NCI-H1048 (cell line): ENCODE results near the gene TCN2.
"Not testable (repeated sequence)": the region's sequence is repeated elsewhere in the genome, so short reads cannot be mapped to it uniquely, and the experiment has no call there.

ENCODE experiments used
- DNase-seq: peaks from one replicate; lab custom pipeline; 2025; lab: John Stamatoyannopoulos, UW

TCN2 gene

DNA sequence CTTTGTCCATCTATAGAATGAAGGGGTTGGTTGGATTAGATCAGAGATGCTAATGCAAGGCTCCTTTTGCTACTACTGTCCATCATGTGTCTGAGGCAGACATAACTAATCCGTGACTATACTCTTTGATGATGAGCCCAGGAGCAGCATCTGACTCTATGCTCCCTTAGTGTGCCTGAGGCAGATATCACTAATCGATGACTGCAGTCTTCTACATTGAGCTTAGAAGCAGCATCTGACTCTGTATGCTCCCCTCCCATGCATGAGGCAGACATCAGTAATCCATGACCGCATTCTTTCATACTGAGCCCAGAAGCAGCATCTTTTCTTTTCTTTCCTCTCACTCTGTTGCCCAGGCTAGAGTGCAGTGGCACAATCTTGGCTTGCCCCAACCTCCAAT is 4.2 kb downstream of the TCN2 start:
- DNase-seq, result no peak

DNA sequence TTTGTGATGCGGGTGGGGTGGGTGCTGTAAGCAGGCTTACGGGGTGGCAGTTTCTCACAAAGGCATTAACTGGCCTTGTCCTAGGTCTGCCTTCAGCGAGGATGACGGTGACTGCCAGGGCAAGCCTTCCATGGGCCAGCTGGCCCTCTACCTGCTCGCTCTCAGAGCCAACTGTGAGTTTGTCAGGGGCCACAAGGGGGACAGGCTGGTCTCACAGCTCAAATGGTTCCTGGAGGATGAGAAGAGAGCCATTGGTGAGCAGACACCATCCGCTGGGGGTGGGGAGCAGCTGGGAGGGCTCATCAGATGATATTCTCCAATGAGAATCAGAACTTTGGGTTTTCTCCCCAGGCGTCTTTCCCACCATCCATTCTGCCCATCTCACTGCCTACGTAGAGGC is 5.8 kb downstream of the TCN2 start:
- no peak for DNase-seq

DNA sequence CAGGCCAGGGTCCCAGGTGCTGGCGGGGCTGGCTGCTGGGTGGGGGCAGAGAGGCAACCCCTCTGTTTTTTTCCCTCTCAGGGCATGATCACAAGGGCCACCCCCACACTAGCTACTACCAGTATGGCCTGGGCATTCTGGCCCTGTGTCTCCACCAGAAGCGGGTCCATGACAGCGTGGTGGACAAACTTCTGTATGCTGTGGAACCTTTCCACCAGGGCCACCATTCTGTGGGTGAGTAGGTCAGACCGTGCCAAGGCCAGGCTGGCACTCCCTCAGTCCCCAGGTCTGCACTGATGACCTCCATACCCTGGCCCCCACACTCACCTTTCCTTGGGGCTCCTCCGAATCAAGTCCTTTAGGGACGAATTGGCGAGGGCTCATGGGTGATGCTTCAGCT is 7.3 kb downstream of the TCN2 start:
- no peak for DNase-seq

DNA sequence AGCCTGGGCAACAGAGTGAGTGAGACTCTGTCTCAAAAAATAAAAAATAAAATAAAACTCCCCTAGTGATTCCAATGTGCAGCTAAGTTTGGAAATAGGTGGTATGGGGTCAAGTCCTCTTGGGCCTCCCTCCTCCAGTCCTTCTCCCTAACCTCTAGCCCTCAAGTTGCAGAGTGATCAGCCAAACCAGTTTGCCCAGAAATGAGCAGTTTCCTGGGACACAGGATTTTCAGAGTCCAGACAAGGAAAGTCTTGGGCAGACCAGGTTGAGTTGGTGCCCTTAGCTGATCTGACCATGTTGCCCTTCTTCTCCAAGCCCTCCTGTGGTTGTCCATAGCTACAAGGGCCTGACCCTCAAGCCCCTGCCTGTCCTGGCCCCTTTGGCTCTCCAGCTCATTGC is 7.9 kb downstream of the TCN2 start:
- no peak for DNase-seq

DNA sequence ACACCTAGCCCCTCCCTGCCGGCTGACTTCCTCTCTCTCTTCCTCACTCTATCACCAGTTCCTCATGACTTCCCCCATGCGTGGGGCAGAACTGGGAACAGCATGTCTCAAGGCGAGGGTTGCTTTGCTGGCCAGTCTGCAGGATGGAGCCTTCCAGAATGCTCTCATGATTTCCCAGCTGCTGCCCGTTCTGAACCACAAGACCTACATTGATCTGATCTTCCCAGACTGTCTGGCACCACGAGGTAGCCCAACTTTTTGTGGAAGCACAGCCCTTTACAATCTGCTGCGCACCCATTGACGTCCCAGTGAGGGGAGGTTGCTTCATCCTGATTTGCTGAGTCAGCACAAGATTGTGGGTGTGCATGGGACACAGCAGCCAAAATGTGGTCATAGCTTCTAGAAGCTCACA is 8.6 kb downstream of the TCN2 start:
- DNase-seq, result no peak

DNA sequence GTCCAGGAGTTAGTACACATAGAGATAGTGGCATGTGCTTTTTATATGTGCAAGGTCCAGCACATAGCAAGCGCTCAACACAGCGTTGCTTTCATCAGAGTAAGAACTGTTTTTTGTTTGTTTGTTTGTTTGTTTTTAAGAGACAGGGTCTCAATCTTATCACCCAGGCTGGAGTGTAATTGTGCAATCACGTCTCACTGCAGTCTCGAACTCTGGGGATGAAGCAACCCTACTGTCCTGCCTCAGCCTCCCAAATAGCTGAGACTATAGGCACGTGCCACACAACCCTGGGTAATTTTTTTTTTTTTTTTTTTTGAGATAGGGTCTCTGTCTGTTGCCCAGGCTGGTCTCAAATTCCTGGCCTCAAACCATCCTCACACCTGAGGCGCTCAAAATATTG is 10.8 kb downstream of the TCN2 start:
- DNase-seq, result no peak

DNA sequence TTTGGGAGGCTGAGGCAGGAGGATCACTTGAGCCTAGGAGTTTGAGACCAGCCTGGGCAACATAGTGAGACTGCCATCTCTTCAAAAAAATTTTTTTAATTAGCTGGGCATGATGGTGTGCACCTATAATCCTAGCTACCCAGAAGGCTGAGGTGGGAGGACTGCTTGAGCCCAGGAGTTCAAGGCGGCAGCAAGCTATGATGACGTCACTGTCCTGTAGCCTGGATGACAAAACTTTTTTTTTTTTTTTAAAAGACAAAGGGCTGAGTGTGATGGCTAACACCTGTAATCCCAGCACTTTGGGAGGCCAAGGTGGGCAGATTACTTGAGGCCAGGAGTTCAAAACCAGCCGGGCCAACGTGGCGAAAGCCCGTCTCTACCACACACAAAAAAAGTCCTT is 12.9 kb downstream of the TCN2 start:
- not testable (repeated sequence) for DNase-seq

DNA sequence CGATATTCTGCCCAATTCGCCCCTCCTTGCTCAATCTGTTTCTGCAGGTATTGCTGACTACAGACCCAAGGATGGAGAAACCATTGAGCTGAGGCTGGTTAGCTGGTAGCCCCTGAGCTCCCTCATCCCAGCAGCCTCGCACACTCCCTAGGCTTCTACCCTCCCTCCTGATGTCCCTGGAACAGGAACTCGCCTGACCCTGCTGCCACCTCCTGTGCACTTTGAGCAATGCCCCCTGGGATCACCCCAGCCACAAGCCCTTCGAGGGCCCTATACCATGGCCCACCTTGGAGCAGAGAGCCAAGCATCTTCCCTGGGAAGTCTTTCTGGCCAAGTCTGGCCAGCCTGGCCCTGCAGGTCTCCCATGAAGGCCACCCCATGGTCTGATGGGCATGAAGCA is 19.4 kb downstream of the TCN2 start:
- DNase-seq, result no peak

DNA sequence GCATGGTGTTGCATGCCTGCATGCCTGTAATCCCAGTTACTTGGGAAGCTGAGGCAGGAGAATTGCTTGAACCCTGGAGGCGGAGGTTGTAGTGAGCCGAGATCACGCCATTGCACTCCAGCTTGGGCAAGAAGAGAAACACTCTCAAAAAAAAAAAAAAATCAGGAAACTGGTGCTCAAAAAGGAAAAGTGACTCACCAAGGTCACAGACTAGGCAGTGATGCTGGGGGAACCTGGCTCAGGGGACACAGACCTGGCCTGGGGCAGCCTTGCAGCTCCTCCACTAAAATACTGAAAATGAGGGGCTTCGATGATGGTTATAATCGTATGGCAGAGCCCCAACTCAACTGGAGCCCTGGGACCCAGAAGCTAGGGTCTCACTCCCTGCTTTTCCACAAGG is 20.5 kb downstream of the TCN2 start:
- no peak for DNase-seq

DNA sequence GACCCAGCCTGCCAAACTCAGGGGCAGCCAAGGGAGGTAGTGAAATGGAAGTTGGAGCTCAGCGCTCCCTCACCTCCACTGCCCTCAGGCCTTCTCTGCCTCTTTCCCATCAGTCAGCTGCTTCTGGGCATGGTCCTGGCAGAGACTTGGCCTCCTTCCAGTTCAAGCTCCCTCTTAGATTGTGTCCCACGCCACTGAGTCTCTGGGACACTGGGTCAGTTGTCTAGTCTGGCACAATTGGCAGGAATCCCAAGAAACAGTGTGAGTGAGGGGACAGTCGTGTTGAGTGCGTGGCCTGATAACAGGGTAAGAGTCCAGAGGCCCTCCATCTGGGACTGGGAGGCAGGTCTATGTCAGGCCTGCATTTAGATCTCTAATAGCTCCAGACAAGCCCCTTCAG is 21.5 kb downstream of the TCN2 start:
- no peak for DNase-seq

DNA sequence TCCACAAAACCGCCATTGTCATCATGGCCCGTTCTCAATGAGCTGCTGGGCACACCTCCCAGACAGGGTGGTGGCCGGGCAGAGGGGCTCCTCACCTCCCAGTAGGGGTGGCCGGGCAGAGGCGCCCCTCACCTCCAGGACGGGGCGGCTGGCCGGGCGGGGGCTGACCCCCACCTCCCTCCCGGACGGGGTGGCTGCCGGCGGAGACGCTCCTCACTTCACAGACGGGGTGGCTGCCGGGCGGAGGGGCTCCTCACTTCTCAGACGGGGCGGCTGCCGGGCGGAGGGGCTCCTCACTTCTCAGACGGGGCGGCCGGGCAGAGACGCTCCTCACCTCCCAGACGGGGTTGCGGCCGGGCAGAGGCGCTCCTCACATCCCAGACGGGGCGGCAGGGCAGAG is 24.5 kb downstream of the TCN2 start:
- not testable (repeated sequence) for DNase-seq

DNA sequence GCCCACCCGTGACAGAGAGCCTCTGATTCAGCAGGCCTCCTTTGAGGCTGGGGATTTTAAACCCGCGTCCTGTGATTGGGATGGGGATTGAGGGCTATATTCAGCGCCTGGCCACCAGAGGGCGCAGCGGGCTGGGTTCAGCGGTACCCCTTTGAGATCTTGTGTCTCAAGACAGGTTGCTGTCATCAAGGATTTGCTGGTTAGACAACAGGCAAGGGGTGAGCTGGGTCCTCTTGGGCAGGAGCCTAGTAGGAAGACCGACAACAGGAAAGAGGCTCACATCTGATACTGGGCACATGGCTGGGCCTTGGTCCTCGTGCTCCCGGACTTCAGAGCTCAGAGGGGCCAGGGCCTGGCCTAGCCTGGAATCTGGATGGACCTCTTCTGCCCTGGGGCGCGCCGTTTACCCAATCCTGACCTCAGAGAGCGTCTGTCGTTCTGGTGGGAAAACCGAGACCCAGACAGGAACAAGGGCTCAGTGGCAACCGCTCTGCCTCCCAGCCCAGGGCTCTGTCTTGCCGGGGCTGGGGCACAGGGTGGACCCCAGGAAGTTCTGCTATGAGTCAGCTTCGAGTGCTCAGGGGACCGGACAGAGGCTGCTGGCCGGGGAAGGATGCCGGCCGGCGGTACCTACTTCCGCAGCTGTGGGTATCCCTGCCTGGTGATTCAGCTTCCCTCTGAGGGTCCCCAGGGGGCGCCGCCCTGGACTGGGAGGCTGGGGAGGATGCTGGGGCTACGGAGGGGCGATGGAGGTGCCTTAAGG is 27.7 kb downstream of the TCN2 start:
- peak; percentile 67 for DNase-seq

DNA sequence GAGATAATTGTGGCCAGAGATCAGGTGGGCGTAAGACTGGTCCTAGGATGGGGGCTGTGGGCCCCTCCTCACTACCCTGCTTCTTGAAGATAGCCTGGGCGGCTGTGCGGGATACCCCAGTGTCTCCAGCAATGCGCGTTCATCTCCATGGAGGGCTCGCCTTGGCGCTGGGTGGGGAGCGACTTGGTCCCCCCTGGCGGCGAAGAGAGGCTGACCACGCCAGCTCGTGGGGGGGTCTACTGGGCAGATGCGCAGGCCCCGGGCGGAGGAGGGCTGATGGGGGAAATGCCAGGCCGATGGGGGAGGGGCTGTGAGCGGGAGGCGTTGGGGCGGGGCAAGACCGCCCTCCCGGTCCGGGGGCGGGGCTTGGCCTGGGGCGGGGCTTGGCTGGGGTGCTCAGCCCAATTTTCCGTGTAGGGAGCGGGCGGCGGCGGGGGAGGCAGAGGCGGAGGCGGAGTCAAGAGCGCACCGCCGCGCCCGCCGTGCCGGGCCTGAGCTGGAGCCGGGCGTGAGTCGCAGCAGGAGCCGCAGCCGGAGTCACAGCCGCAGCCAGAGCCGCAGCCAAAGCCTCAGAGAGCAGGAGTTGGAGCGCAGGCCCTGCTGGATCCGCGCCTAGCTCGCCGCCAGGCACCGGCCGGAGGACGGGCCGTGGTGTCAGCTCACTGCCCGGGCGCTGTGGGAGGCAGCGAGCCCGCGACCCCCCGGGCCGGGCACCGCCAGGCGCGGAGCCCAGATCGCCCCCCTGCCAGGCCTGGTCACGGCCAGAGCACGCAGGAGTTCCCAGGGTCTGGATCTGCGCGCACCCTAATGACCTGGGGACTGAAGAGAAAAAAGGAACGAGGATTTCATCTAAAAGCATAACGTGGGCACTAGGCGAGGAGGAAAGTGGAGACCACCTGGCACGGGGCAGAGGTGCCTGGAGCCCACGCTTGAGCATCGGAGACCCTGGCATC is 28.6 kb downstream of the TCN2 start, which contains the start of gene SLC35E4:
TSS of gene SLC35E4 (plus strand) at position 509 of the 953 bp plus-strand sequence. CDS start 670 bp downstream, outside the sequence.
- peak; percentile 84 for DNase-seq

DNA sequence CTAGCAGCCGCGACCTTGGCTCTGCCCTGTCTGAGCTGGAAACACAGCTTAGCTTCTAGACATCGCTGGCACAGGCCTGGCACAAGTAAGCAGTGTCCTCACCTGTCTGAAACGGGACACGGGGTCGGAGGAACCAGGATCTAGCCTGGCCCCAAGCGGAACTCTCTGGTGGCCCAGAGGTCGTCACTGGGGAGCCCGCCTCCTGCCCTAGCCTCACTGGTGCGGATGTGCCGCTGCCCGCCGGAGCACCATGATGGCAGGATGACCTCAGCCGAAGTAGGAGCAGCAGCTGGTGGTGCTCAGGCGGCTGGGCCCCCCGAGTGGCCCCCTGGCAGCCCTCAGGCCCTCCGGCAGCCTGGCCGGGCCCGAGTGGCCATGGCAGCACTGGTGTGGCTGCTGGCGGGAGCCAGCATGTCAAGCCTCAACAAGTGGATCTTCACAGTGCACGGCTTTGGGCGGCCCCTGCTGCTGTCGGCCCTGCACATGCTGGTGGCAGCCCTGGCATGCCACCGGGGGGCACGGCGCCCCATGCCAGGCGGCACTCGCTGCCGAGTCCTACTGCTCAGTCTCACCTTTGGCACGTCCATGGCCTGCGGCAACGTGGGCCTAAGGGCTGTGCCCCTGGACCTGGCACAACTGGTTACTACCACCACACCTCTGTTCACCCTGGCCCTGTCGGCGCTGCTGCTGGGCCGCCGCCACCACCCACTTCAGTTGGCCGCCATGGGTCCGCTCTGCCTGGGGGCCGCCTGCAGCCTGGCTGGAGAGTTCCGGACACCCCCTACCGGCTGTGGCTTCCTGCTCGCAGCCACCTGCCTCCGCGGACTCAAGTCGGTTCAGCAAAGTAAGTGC is 29.5 kb downstream of the TCN2 start:
- no peak for DNase-seq

DNA sequence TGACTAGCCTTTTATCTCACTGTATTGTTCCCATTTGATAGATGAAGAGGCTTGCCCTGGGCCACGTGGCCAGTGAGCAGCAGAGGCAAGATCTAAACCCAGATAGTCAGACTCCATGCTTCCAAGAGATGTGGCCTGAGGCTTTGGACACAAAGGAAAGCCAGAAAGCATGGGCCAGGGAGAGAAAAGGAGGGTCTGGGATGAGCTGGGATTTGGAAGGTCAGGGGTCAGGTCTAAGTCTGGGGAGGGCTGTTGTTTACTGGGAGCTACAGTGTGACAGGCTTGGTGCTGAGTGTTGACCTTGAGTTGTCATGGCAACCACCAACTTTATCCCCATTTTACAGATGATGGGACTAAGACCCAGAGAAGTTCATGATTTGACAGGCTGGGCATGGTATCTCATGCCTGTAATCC is 30.7 kb downstream of the TCN2 start:
- DNase-seq, result no peak

DNA sequence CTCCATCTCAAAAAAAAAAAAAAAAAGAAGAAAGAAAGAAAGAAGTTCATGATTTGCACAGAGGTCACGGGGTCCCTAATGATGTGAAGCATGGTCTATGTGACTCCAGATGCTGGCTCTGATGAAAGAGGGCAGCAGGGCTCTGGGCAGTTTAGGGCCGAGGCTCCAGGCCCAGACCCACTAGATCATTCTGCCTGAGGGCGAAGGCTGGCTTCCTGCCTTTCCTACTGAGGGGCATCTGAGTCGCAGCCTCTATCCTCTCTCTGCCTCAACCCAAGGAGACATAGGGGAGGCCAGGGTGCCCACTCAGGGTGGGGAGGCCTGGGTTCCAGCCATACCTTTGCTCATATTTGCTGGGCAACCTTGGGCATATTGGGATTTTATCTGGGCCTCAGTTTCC is 33.4 kb downstream of the TCN2 start:
- DNase-seq, result no peak

DNA sequence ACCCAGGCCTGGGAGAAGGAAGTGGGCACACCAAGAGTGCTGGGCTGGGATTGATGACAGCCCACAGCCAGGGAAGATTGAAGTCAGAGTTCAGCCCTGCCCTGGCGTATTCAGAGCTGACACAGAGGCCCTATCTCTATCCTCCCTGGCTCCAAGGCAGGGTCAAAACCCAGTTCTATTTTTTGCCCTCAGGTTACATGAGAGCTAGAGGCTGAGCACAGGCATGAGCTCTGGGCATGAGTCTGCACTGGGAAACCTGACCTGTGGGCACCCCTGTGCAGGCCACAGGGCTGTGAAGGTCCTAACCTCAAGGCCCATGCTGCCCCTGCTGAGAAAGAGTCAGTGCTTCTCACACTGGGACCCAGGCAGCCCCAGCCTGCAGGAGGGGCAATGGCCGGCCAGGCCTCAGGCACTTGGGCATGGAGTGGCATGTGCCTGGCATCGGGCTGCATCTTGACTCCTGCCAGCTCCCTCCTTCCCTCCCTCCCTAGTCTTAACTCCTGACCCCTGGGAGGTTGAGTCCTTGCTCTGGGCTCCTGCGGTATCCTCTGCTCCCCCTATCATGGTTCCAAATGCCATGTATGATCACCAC is 34.0 kb downstream of the TCN2 start:
- no peak for DNase-seq

DNA sequence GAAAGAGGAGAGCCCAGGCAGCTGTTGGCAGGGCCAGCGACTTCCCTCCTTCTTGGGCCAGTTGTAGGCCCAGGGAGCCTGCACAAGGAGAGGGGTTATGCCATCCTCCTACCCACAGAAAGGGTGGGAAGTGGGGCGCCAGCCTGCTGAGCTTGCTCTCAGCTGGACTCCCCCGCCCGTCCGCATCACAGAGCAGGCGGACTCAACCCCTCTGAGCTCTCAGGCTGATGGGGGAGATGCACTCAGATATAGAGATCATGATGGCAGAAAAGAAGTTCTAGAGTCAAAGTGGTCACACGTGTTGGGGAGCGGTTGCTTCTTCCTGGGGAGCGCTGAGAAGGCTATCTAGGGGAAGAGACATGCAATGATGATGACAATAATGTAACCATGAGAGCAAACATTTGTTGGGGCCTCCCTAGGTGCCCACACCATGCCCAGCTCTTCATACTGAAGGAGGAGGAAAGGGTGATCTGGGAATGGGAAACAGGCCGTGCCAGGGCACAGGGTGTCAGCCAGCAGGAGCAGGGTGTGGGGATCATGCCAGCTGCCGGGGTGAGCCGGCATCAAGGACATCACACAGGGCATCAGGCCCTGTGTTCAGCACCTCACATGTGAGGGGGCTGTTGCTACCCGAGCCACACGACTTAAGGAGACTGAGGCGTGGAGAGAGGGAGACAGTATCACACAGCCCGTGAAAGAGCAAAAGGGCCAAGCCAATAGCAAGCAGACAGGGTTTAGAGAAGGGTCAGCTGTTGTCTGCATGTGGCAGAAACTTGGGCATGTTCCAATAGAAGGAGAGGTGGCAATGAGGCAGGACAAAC is 36.3 kb downstream of the TCN2 start:
- no peak for DNase-seq

DNA sequence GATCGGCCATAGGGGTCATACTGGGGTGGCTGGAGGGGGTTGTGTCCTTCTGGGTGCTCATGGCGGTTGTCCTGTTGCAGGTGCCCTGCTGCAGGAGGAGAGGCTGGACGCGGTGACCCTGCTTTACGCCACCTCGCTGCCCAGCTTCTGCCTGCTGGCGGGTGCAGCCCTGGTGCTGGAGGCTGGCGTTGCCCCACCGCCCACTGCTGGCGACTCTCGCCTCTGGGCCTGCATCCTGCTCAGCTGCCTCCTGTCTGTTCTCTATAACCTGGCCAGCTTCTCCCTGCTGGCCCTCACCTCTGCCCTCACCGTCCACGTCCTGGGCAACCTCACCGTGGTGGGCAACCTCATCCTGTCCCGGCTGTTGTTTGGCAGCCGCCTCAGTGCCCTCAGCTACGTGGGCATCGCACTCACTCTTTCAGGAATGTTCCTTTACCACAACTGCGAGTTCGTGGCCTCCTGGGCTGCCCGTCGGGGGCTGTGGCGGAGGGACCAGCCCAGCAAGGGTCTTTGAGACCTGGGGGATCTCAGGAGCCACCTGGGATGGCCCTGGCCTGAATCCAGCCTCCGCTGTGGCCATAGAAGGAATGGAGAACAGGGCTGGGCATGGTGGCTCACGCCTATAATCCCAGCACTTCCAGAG is 39.7 kb downstream of the TCN2 start:
- no peak for DNase-seq

DNA sequence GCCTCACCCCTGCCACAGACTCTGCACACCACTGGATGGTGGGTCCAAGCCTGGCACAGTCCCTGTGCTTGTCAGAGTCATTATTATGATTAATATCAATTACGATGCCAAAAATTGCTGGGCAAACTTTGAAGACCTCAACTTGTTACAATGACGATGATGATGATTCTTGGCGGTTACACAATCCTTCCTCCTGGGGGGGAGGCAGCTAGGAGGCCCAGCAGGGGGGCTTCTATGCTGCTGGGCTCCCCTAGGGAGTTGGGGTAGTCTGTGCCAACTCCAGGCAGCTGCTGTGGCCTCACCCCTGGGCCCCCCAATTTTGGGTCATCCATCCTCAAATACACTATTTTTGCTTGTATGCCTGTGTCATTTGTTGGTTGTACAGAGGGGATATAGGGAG is 40.6 kb downstream of the TCN2 start:
- DNase-seq, result no peak
